ENCODE results near the gene PCK2. TPM values are rescaled to one million over a fixed set of nuclear protein-coding genes. Genes with fewer than 3 reads are reported as not detected.

PCK2 gene
- total and polyA plus RNA-seq, 2 of the 13 experiments (the other 11 are each of a cell fraction or from before 2014, with no cell fraction given): 129 to 272 TPM

GRCh38 chr14:24113801-24114531, 19.9 kb downstream of the PCK2 start (continued):
- TF ChIP-seq ZNF563 (CRISPR knock-in tag; IDR thresholded peaks at IDR 0.05): peak; percentile 92
- TF ChIP-seq TCF12 (IDR thresholded peaks at IDR 0.05): no peak
- TF ChIP-seq TCF12 (CRISPR knock-in tag; IDR thresholded peaks at IDR 0.05): no peak; the same call in none of the 2 replicates
- TF ChIP-seq ZNF788 (CRISPR knock-in tag; IDR thresholded peaks at IDR 0.05; ENCODE audit: borderline replicate concordance): peak; percentile 100
- TF ChIP-seq, protein P1, sequence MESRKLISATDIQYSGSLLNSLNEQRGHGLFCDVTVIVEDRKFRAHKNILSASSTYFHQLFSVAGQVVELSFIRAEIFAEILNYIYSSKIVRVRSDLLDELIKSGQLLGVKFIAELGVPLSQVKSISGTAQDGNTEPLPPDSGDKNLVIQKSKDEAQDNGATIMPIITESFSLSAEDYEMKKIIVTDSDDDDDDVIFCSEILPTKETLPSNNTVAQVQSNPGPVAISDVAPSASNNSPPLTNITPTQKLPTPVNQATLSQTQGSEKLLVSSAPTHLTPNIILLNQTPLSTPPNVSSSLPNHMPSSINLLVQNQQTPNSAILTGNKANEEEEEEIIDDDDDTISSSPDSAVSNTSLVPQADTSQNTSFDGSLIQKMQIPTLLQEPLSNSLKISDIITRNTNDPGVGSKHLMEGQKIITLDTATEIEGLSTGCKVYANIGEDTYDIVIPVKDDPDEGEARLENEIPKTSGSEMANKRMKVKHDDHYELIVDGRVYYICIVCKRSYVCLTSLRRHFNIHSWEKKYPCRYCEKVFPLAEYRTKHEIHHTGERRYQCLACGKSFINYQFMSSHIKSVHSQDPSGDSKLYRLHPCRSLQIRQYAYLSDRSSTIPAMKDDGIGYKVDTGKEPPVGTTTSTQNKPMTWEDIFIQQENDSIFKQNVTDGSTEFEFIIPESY (CRISPR knock-in tag; IDR thresholded peaks at IDR 0.05): peak; percentile 85; the same call in 1 of the 2 replicates
- peak; percentile 99 for TF ChIP-seq IKZF5 (CRISPR knock-in tag; IDR thresholded peaks at IDR 0.05)
- TF ChIP-seq ETV6 (CRISPR knock-in tag; conservative IDR thresholded peaks at IDR 0.05): peak; percentile 93
- TF ChIP-seq, protein P2, sequence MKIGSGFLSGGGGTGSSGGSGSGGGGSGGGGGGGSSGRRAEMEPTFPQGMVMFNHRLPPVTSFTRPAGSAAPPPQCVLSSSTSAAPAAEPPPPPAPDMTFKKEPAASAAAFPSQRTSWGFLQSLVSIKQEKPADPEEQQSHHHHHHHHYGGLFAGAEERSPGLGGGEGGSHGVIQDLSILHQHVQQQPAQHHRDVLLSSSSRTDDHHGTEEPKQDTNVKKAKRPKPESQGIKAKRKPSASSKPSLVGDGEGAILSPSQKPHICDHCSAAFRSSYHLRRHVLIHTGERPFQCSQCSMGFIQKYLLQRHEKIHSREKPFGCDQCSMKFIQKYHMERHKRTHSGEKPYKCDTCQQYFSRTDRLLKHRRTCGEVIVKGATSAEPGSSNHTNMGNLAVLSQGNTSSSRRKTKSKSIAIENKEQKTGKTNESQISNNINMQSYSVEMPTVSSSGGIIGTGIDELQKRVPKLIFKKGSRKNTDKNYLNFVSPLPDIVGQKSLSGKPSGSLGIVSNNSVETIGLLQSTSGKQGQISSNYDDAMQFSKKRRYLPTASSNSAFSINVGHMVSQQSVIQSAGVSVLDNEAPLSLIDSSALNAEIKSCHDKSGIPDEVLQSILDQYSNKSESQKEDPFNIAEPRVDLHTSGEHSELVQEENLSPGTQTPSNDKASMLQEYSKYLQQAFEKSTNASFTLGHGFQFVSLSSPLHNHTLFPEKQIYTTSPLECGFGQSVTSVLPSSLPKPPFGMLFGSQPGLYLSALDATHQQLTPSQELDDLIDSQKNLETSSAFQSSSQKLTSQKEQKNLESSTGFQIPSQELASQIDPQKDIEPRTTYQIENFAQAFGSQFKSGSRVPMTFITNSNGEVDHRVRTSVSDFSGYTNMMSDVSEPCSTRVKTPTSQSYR (CRISPR knock-in tag; IDR thresholded peaks at IDR 0.05; ENCODE audit: borderline replicate concordance): peak; percentile 94; the same call in 1 of the 2 replicates
- TF ChIP-seq MXI1 (IDR thresholded peaks at IDR 0.05; ENCODE audit: borderline replicate concordance, low read depth, low read length): peak; percentile 93; the same call in 2 of the 3 replicates
- TF ChIP-seq ZNF329 (CRISPR knock-in tag; IDR thresholded peaks at IDR 0.05; ENCODE audit: low read depth): peak; percentile 83; the same call in 1 of the 2 replicates
- peak; percentile 88; the same call in 1 of the 2 replicates for TF ChIP-seq ZNF567 (CRISPR knock-in tag; IDR thresholded peaks at IDR 0.05; ENCODE audit: borderline replicate concordance)
- TF ChIP-seq JUNB (CRISPR knock-in tag; IDR thresholded peaks at IDR 0.05; ENCODE audit: borderline replicate concordance): no peak
- no peak for TF ChIP-seq BATF2 (CRISPR knock-in tag; IDR thresholded peaks at IDR 0.05)
- TF ChIP-seq SNAI1 (CRISPR knock-in tag; IDR thresholded peaks at IDR 0.05; ENCODE audit: borderline replicate concordance): peak; percentile 40; the same call in 1 of the 2 replicates
- TF ChIP-seq IRF2 (CRISPR knock-in tag; IDR thresholded peaks at IDR 0.05): peak; percentile 100
- TF ChIP-seq DDIT3 (CRISPR knock-in tag; IDR thresholded peaks at IDR 0.05): no peak; the same call in 1 of the 2 replicates
- TF ChIP-seq PAX8 (CRISPR knock-in tag; IDR thresholded peaks at IDR 0.05; ENCODE audit: borderline replicate concordance): peak; percentile 97; the same call in 1 of the 2 replicates
- TF ChIP-seq ZNF34 (CRISPR knock-in tag; IDR thresholded peaks at IDR 0.05; ENCODE audit: borderline replicate concordance): peak; percentile 99
- TF ChIP-seq ZNF878 (CRISPR knock-in tag; IDR thresholded peaks at IDR 0.05): no peak
